Mesenchymal stem cell (in vitro differentiated cells and primary cell): ENCODE results near the gene TNPO2.

ENCODE experiments used
- DNase-seq: peaks from one replicate; pipeline ENCODE4 v3.0.0-alpha.2; 2013
- H2AFZ ChIP-seq: one replicate; pipeline ENCODE4 v1.6.1; 2013; ENCODE audit warnings: low read depth, mild to moderate bottlenecking, control low read depth, inconsistent platforms, low read length, moderate library complexity
- H2AK5ac ChIP-seq: 2 replicates; pipeline ENCODE4 v1.6.1; 2013; ENCODE audit warnings: low read length, moderate library complexity, mild to moderate bottlenecking, inconsistent platforms; ENCODE audit not compliant: severe bottlenecking
- H2BK120ac ChIP-seq: one replicate; pipeline ENCODE4 v1.6.1; 2013; ENCODE audit warnings: low read depth, mild to moderate bottlenecking, inconsistent platforms, low read length, moderate library complexity
- H2BK12ac ChIP-seq, 2 experiments: one replicate each; pipeline ENCODE4 v1.6.1; 2013; ENCODE audit warnings: inconsistent platforms in 2 of 2, low read length in 2 of 2, mild to moderate bottlenecking in 2 of 2, moderate library complexity in 2 of 2, control low read depth in 1 of 2
- H2BK15ac ChIP-seq: one replicate; pipeline ENCODE4 v1.6.1; 2013; ENCODE audit warnings: mild to moderate bottlenecking, low read depth, inconsistent platforms; ENCODE audit not compliant: poor library complexity, severe bottlenecking
- H2BK5ac ChIP-seq: 2 replicates; pipeline ENCODE4 v1.6.1; 2013; ENCODE audit warnings: low read depth, mild to moderate bottlenecking, low read length, control low read depth, inconsistent platforms; ENCODE audit not compliant: poor library complexity, severe bottlenecking
- H3K14ac ChIP-seq, 2 experiments: one replicate each; pipeline ENCODE4 v1.6.1; 2013; ENCODE audit warnings: inconsistent platforms in 2 of 2, low read length in 2 of 2, control low read depth in 1 of 2, mild to moderate bottlenecking in 1 of 2, moderate library complexity in 1 of 2
- H3K18ac ChIP-seq, 2 experiments: one replicate each; pipeline ENCODE4 v1.6.1; 2013; ENCODE audit warnings: inconsistent platforms in 2 of 2, low read length in 2 of 2, control low read depth in 1 of 2, low read depth in 1 of 2, mild to moderate bottlenecking in 1 of 2
- H3K23ac ChIP-seq, 2 experiments: one replicate each; pipeline ENCODE4 v1.6.1; 2013; ENCODE audit warnings: inconsistent platforms in 2 of 2, low read length in 2 of 2, mild to moderate bottlenecking in 2 of 2, moderate library complexity in 2 of 2, control low read depth in 1 of 2
- H3K27ac ChIP-seq: 2 replicates; pipeline ENCODE4 v1.5.1; 2013; ENCODE audit warnings: mild to moderate bottlenecking, moderate library complexity, low read length, control low read depth, inconsistent platforms; ENCODE audit not compliant: poor library complexity, severe bottlenecking
- H3K27me3 ChIP-seq, 2 experiments: 2 replicates each; pipeline versions ENCODE4 v1.6.1 to v1.7.0; 2013; ENCODE audit warnings: low read length in 2 of 2, mild to moderate bottlenecking in 2 of 2, moderate library complexity in 2 of 2, control low read depth in 1 of 2, inconsistent platforms in 1 of 2; ENCODE audit not compliant: control insufficient read depth in 1 of 2, insufficient read depth in 1 of 2
- H3K36me3 ChIP-seq, 2 experiments: 2 replicates each; pipeline versions ENCODE4 v1.6.1 to v1.7.0; 2013; ENCODE audit warnings: low read length in 2 of 2, control low read depth in 1 of 2, inconsistent platforms in 1 of 2, low read depth in 1 of 2, mild to moderate bottlenecking in 1 of 2; ENCODE audit not compliant: insufficient read depth in 2 of 2, control insufficient read depth in 1 of 2
- H3K4ac ChIP-seq, 2 experiments: one replicate each; pipeline ENCODE4 v1.6.1; 2013; ENCODE audit warnings: inconsistent platforms in 2 of 2, low read length in 2 of 2, mild to moderate bottlenecking in 2 of 2, moderate library complexity in 2 of 2, control low read depth in 1 of 2, low read depth in 1 of 2
- H3K4me1 ChIP-seq: 2 replicates; pipeline ENCODE4 v1.6.1; 2013; ENCODE audit warnings: low read depth, low read length, control low read depth; ENCODE audit not compliant: control insufficient read depth, insufficient read depth
- H3K4me2 ChIP-seq: 2 replicates; pipeline ENCODE4 v1.6.1; 2013; ENCODE audit warnings: low read length, mild to moderate bottlenecking, inconsistent platforms; ENCODE audit not compliant: poor library complexity, severe bottlenecking
- H3K4me3 ChIP-seq, 2 experiments: 2 replicates each; pipeline versions ENCODE4 v1.5.1 to v1.7.0; 2013; ENCODE audit warnings: low read length in 2 of 2, mild to moderate bottlenecking in 2 of 2, control low read depth in 1 of 2, low read depth in 1 of 2; ENCODE audit not compliant: insufficient read depth in 1 of 2
- H3K79me1 ChIP-seq: replicated peaks from 2 replicates; pipeline ENCODE4 v1.6.1; 2013; ENCODE audit warnings: mild to moderate bottlenecking, control low read depth, low read length, inconsistent platforms; ENCODE audit not compliant: poor library complexity, severe bottlenecking
- H3K9ac ChIP-seq: 2 replicates; pipeline ENCODE4 v1.7.0; 2013; ENCODE audit warnings: mild to moderate bottlenecking, low read length, moderate library complexity
- H3K9me3 ChIP-seq: 2 replicates; pipeline ENCODE4 v1.7.0; 2013; ENCODE audit warnings: mild to moderate bottlenecking, low read length; ENCODE audit not compliant: control insufficient read depth
- H4K8ac ChIP-seq: one replicate; pipeline ENCODE4 v1.6.1; 2013; ENCODE audit warnings: inconsistent platforms, mild to moderate bottlenecking, low read length, moderate library complexity
- H4K91ac ChIP-seq: one replicate; pipeline ENCODE4 v1.6.1; 2013; ENCODE audit warnings: mild to moderate bottlenecking, low read length, inconsistent platforms
- WGBS: methylation state at CpG from one replicate; pipeline ENCODE4 v1.1.7; 2013; ENCODE audit warnings: mixed read lengths; 5-methylcytosine and 5-hydroxymethylcytosine counted together

Gene TNPO2

DNA sequence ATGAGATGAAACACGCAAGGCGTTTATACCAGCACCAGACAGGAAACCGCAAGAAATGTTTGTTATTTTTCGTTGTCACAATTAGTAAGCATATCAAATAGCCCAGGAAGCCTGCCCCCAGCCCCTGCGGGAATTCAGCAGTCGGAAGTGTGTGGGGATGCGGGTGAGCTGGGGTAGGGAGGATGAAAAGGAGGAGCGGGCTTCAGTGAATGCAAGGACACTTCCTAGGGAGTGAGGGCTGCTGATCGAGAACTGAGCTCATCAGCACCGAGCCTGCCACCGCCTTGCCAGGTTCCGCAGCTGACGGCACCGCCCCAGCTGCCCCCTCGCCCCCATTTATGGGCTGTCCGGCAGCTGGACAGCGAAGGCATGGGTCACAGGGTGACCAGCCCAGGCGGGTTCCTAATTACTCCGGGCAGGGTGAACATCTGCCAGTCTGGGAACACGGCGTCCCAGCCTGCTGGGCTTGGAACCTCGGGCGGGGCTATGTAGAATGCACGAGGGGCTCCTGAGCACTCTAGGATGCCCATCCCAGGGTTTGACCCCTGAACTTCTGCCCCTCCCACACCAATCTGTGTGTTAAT, 26.3 kb upstream of the TNPO2 start:
- Histone ChIP-seq H3K79me1 (peaks cover 8% of the 10 kb centered on the region), H3K4me1 (peaks cover 18% of the 10 kb centered on the region), H3K9ac (no peak overlapping the region), H3K4me2 (no peak overlapping the region), H3K4me3 (no peak overlapping the region), H3K23ac (no peak overlapping the region), H3K4ac (no peak overlapping the region), H3K9me3 (no peaks in the 10 kb centered on the region), H3K27ac (no peak overlapping the region), H2BK5ac (no peak overlapping the region), H2BK15ac (no peak overlapping the region), H2BK12ac (peak overlapping the region in 1 of 2 experiments; percentile 61), H3K14ac (no peak overlapping the region), H3K36me3 (peaks cover 31 to 38% of the 10 kb centered on the region in 2 experiments), H2AFZ (no peak overlapping the region), H4K8ac (no peak overlapping the region), H2AK5ac (no peak overlapping the region), H2BK120ac (no peak overlapping the region), H3K27me3 (peaks cover 37 to 38% of the 10 kb centered on the region in 2 experiments), H4K91ac (no peak overlapping the region), H3K18ac (peak overlapping the region in 1 of 2 experiments; percentile 51)
- WGBS = 57% methylated on average over 24 of the region's 24 CpGs
- DNase-seq = peak; percentile 42

DNA sequence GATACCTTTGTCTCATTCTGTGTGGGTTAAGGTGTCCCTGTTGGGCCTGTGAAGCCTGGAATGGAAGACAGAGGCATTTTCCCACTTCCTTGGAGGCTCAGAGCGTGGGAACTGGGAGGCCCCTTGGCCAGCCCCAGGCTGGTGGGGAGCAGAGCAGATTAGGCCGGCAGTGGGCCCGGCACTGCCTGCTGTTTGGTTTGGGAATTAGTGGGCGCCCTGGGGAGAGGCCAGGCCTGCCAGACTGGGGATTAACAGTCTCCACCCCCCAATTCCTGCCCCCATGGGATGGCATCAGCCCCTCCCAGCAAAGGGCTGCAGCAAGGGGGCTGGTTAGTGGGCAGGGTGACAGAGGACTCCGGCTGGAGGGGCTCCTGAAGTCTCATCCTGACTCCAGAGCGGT, 24.8 kb upstream of the TNPO2 start:
- Histone ChIP-seq H2BK5ac (no peak overlapping the region), H2BK120ac (no peak overlapping the region), H3K79me1 (peaks cover 10% of the 10 kb centered on the region), H4K91ac (no peak overlapping the region), H3K23ac (no peak overlapping the region), H3K27me3 (peaks cover 34 to 35% of the 10 kb centered on the region in 2 experiments), H2AFZ (no peak overlapping the region), H3K4ac (no peak overlapping the region), H3K9me3 (no peaks in the 10 kb centered on the region), H3K36me3 (peaks cover 42 to 46% of the 10 kb centered on the region in 2 experiments), H3K4me2 (no peak overlapping the region), H3K4me3 (no peak overlapping the region), H2BK15ac (no peak overlapping the region), H4K8ac (no peak overlapping the region), H3K18ac (no peak overlapping the region), H2BK12ac (no peak overlapping the region), H3K4me1 (peaks cover 25% of the 10 kb centered on the region), H2AK5ac (no peak overlapping the region), H3K27ac (no peak overlapping the region), H3K9ac (no peak overlapping the region), H3K14ac (no peak overlapping the region)
- 70% methylated on average over 3 of the region's 6 CpGs for WGBS
- no peak for DNase-seq

GRCh38 chr19:12745166-12745897, 21.6 kb upstream of the TNPO2 start:
- H2BK12ac ChIP-seq = no peak overlapping the region

DNA sequence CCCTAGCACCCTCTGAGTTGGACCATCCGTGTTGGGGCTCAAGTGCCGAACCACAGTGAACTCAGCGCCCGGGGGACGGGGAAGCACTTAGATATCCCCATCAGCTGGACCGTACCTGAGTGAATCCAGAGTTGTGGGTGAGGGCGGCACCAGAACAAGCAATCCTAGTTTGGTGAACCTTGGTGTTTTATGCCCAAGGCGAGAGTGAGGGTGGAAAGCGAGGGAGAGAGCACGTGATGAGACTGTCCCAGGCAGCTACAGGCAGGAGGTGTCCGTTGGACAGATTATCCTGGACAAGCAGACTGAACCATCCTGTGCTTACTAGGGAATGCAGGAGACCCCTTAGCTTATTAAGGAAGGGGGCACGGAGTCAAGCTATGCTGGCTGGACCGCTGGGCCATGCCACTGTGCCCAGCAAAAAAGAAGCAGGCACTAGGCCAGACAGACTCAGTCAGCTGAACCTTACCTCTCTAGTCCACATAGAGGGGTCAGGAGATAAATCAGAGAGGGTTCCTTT, 14.2 kb upstream of the TNPO2 start:
- DNase-seq = no peak
- H2BK120ac ChIP-seq = no peak overlapping the region
- no peak overlapping the region for H2BK5ac ChIP-seq
- H3K4ac ChIP-seq = no peak overlapping the region
- peak overlapping the region; percentile 90 for H2AFZ ChIP-seq
- no peak overlapping the region for H2BK12ac ChIP-seq
- H3K4me2 ChIP-seq = peak overlapping the region; percentile 85
- 24% methylated on average over 13 of the region's 13 CpGs for WGBS
- H3K36me3 ChIP-seq = peaks cover 26 to 32% of the 10 kb centered on the region in 2 experiments
- no peak overlapping the region for H3K23ac ChIP-seq
- H4K8ac ChIP-seq = peak overlapping the region; percentile 90
- H3K4me3 ChIP-seq = peak overlapping the region; percentile 86 to 97
- H3K4me1 ChIP-seq = peaks cover 11% of the 10 kb centered on the region
- peaks cover 20% of the 10 kb centered on the region for H3K79me1 ChIP-seq
- H3K27me3 ChIP-seq = no peaks in the 10 kb centered on the region
- no peaks in the 10 kb centered on the region for H3K9me3 ChIP-seq
- no peak overlapping the region for H3K27ac ChIP-seq
- no peak overlapping the region for H3K14ac ChIP-seq
- no peak overlapping the region for H2BK15ac ChIP-seq
- H4K91ac ChIP-seq = no peak overlapping the region
- H2AK5ac ChIP-seq = no peak overlapping the region
- peak overlapping the region; percentile 93 for H3K9ac ChIP-seq
- no peak overlapping the region for H3K18ac ChIP-seq

More at GRCh38 chr19:12745166-12745897, 21.6 kb upstream of the TNPO2 start:
- H2BK5ac ChIP-seq = no peak overlapping the region
- peak overlapping the region; percentile 97 for H2AK5ac ChIP-seq
- H2BK120ac ChIP-seq = no peak overlapping the region
- H2AFZ ChIP-seq = no peak overlapping the region
- no peak overlapping the region for H2BK15ac ChIP-seq
- no peak for DNase-seq
- H4K8ac ChIP-seq = no peak overlapping the region
- H3K4me3 ChIP-seq = no peak overlapping the region
- H3K27me3 ChIP-seq = peaks cover 8 to 9% of the 10 kb centered on the region in 2 experiments
- no peak overlapping the region for H4K91ac ChIP-seq
- H3K4me2 ChIP-seq = no peak overlapping the region
- peaks cover 56 to 65% of the 10 kb centered on the region in 2 experiments for H3K36me3 ChIP-seq
- no peak overlapping the region for H3K9ac ChIP-seq
- H3K23ac ChIP-seq = no peak overlapping the region
- no peak overlapping the region for H3K14ac ChIP-seq
- H3K4me1 ChIP-seq = peaks cover 23% of the 10 kb centered on the region
- H3K18ac ChIP-seq = no peak overlapping the region
- H3K79me1 ChIP-seq = peaks cover 17% of the 10 kb centered on the region
- H3K9me3 ChIP-seq = no peaks in the 10 kb centered on the region
- H3K27ac ChIP-seq = peak overlapping the region; percentile 33
- WGBS = 94% methylated on average over 22 of the region's 22 CpGs
- H3K4ac ChIP-seq = no peak overlapping the region
